ENCODE data around the gene SLC6A13.
"Not testable (repeated sequence)": the region's sequence is repeated elsewhere in the genome, so short reads cannot be mapped to it uniquely, and the experiment has no call there.

The SLC6A13 gene

GRCh38 chr12:264269-264668 is 1.6 kb upstream of the SLC6A13 start:
- DNase-seq (ENCODE audit: low spot score): no peak

GRCh38 chr12:263574-263973 is 938 bp upstream of the SLC6A13 start:
- no peak for DNase-seq (ENCODE audit: low spot score)

GRCh38 chr12:262113-262512 is 523 bp downstream of the SLC6A13 start:
- DNase-seq (ENCODE audit: low spot score): no peak

GRCh38 chr12:257521-258321 is 4.9 kb downstream of the SLC6A13 start:
- DNase-seq (ENCODE audit: low spot score): no peak

GRCh38 chr12:256958-257357 is 5.7 kb downstream of the SLC6A13 start:
- no peak for DNase-seq (ENCODE audit: low spot score)

- DNase-seq (ENCODE audit: low spot score): no peak
These were observed 6.4 kb downstream of the SLC6A13 start for GRCh38 chr12:256225-256624.

- no peak for DNase-seq (ENCODE audit: low spot score)
These were observed 7.7 kb downstream of the SLC6A13 start for GRCh38 chr12:254912-255311.

- no peak for DNase-seq (ENCODE audit: low spot score)
These were observed 8.6 kb downstream of the SLC6A13 start for GRCh38 chr12:254039-254438.

- DNase-seq (ENCODE audit: low spot score): no peak
These were observed 9.4 kb downstream of the SLC6A13 start for GRCh38 chr12:253116-253831.

- no peak for DNase-seq (ENCODE audit: low spot score)
These were observed 10.0 kb downstream of the SLC6A13 start for GRCh38 chr12:252636-253035.

GRCh38 chr12:247271-247670 is 15.4 kb downstream of the SLC6A13 start:
- DNase-seq (ENCODE audit: low spot score): no peak

GRCh38 chr12:243381-243780 is 19.3 kb downstream of the SLC6A13 start:
- no peak for DNase-seq (ENCODE audit: low spot score)

GRCh38 chr12:242496-242895 is 20.1 kb downstream of the SLC6A13 start:
- DNase-seq (ENCODE audit: low spot score): no peak

- DNase-seq (ENCODE audit: low spot score): no peak
These were observed 21.4 kb downstream of the SLC6A13 start for GRCh38 chr12:241266-241665.

- DNase-seq (ENCODE audit: low spot score): no peak
These were observed 22.1 kb downstream of the SLC6A13 start for GRCh38 chr12:240566-240965.

- no peak for DNase-seq (ENCODE audit: low spot score)
These were observed 23.8 kb downstream of the SLC6A13 start for GRCh38 chr12:238736-239398.

GRCh38 chr12:238116-238515 is 24.5 kb downstream of the SLC6A13 start:
- DNase-seq (ENCODE audit: low spot score): no peak

- DNase-seq (ENCODE audit: low spot score): no peak
These were observed 25.4 kb downstream of the SLC6A13 start for GRCh38 chr12:237026-237815.

- DNase-seq (ENCODE audit: low spot score): no peak
These were observed 26.2 kb downstream of the SLC6A13 start for GRCh38 chr12:236445-236844.

GRCh38 chr12:235967-236366 is 26.7 kb downstream of the SLC6A13 start:
- DNase-seq (ENCODE audit: low spot score): not testable (repeated sequence)

- no peak for DNase-seq (ENCODE audit: low spot score)
These were observed 27.7 kb downstream of the SLC6A13 start for GRCh38 chr12:234891-235415.

GRCh38 chr12:234019-234418 is 28.6 kb downstream of the SLC6A13 start:
- no peak for DNase-seq (ENCODE audit: low spot score)
